HG03432 (cell line): ENCODE data around the gene CNPPD1.

Experiments
- ATAC-seq: cut with Tn5 transposase; IDR thresholded peaks from one replicate; pipeline ENCODE4 v1.9.1; 2021; ENCODE audit warnings: mild to moderate bottlenecking, moderate library complexity; ENCODE audit not compliant: unreplicated experiment

Gene CNPPD1

GRCh38 chr2:219181531-219181930 is 4.8 kb upstream of the CNPPD1 start:
- no peak for ATAC-seq

GRCh38 chr2:219180961-219181360 is 4.2 kb upstream of the CNPPD1 start:
- no peak for ATAC-seq

- ATAC-seq: no peak
Observed at GRCh38 chr2:219179601-219180465, 3.1 kb upstream of the CNPPD1 start.

GRCh38 chr2:219178377-219179175 is 1.9 kb upstream of the CNPPD1 start:
- ATAC-seq: peak; percentile 19

DNA sequence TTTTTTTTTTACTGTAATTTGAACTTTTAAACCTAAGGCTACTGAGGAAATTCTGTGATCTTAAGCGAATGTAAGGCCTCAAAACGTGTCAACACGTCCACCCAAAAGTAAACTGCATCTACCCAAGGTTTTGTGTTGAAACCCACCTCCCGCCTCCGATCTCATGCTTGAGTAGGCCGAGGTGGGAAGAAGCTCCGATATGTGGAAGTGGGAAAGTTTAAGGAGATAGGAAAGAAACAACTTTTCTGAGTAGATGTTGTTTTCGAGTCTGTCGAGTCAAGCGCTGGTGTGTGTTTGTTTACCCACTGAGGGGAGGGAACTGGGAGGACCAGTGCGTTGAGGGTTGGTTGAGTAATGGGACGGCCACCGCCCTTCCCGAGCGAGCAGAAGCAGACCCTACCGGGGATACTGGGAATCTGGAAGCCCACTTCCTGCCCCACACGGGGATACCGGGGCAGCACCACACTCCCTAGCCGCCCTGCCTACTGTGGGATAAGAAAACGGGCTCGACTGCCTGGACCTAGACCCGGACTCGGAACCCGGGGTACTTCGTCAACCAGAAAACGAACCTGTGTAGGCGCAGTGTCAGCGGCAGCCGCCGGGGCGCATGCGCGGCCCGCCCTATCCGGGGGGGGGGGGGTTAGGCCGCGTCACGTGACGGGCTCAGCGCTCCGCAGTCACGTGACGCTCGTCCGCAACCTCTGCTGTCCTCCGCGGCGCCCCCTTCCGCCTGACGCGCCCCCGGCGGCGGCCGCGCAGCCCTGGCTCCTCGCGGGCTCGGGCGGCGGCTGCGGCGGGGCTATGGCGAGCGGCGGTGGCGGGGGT is 1.0 kb upstream of the CNPPD1 start, which contains the start of gene RETREG2:
Gene RETREG2 (plus strand): TSS at position 724 of the 825 bp plus-strand sequence. CDS start 78 bp downstream, at position 802.
- ATAC-seq: peak; percentile 47

GRCh38 chr2:219175928-219176817 is 552 bp downstream of the CNPPD1 start:
- ATAC-seq: peak; percentile 35

DNA sequence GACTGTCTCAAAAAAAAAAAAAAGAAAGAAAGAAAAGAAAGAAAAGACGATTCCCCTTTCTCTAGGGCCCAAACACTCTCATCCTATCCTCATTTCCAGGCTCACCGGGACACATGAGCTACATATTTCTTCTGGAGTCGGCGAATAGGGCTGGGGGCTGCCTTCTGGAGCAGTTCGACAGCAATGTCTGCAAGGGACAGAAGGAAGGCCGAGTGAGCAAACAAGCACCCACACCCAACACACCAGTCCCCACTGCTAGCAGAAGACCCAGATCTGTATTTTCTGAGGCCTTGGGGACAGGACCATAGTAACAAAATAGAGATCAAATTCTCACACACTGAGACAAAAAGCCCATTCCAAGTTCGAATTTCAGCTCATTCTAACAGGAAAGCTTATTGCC is 1.2 kb downstream of the CNPPD1 start:
- ATAC-seq: no peak

GRCh38 chr2:219174801-219175200 is 1.9 kb downstream of the CNPPD1 start:
- ATAC-seq: no peak

- ATAC-seq: no peak
Observed at GRCh38 chr2:219174146-219174545, 2.6 kb downstream of the CNPPD1 start.

GRCh38 chr2:219173176-219173575 is 3.5 kb downstream of the CNPPD1 start:
- ATAC-seq: no peak

DNA sequence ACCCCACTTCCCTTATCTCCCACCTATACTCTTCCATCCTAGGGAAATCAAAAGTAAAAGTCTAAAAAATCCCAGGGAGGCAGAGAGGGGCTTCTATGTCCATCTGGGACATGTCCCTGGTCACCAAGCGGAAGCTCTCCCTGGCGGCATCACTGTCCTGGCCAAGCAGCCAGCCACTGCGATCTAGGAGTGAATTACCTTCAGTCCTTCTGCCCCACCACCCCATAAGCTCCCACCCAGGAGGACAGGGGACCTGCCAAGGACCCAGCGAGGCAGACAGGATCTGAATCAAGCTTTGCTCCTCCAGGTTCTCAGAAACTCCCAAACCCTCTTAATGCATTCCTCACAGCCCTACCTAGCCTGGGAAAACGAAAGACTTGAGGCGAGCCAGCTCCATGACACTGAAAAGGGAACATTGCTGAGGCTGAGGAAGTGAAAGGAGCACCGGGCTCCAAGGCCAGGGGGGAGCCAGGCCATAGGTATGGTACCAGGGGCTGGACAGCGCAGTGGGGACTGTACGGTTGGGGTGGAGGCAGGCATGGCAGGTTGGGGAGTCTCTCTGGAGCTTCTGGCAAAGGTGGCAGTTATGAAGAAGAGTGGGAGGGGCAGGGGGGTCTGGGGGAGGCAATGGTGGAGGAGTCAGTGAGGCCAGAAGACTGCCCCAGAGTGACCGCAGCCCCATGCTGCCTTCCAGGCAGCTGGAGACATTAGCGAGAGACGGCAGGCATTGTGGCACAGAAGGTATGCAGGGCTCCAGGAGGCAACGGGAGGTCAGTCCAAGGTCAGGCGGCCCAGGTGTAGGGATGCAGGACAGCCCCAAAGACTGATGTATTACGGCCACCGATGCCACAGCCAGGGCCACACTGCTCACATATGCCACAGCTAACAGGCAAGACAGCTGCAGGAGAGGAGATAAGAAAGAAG is 4.2 kb downstream of the CNPPD1 start:
- no peak for ATAC-seq

DNA sequence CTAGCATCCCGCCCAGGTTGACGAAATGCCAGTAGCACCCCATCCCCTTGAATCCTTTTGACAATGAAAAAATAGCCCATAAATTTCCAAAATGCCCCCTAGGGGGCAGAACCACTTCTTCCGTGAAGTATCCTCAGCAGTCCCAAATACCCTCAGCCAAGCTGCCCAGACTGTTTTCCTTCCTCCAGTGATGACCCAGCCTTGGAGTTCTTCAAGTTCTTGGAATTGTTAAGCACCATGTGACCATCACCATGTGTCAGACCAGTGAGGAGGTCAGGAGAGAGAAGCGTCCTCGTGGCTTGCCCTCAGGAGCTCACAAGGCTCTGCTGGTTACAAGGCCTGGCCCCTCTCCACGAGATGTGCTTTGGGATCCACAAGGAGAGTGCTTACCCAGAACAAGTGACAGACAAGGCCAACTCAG is 5.5 kb downstream of the CNPPD1 start:
- no peak for ATAC-seq

- ATAC-seq: no peak
Observed at GRCh38 chr2:219169930-219170654, 6.6 kb downstream of the CNPPD1 start, which contains the start of gene SLC23A3. Gene SLC23A3, minus strand, starts transcription at chr2:219170029. Its CDS starts 45 bp downstream, at chr2:219169984.

DNA sequence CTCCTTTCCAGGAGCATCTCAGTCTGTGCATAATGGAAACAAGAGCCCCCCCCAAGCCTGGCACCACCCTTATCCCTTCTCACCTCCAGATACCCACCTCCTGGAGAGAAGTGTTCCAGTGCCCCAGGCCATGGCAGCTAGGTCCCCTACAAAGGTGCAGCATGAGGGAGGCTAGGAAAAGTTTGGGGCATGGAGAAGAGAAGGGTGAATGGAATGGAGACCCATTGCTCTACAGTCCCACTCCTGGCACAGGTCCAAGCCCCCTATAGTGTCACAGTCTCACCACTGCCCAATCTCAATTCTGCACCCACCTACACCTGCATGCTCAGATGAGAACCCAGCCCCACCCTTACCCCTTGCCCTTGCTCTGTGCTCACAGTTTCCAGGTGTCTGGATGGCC is 7.8 kb downstream of the CNPPD1 start:
- ATAC-seq: no peak

GRCh38 chr2:219168526-219168925 is 8.2 kb downstream of the CNPPD1 start:
- no peak for ATAC-seq

DNA sequence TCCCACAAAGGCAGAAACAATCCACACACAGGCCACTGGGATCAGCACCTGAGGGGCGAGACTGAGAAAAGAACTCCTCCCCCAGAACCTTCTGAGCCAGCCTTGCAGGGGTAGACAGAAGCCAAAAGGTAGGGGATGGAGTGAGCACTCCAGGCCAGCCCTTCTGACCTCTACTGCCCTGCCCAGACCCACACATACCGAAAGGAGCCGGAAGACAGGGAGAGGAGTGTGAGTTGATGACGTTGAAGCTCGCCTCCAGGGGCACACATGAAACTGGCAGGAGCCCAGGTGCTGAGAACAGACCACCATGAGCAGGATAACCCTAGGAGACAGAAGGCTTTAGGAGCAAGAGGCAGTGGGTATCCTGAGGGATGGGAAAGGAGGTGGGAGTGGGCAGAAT is 8.7 kb downstream of the CNPPD1 start:
- no peak for ATAC-seq

GRCh38 chr2:219165058-219165911 is 11.4 kb downstream of the CNPPD1 start:
- ATAC-seq: no peak
